ENCODE data around the gene NCKAP5L.

Gene NCKAP5L

DNA sequence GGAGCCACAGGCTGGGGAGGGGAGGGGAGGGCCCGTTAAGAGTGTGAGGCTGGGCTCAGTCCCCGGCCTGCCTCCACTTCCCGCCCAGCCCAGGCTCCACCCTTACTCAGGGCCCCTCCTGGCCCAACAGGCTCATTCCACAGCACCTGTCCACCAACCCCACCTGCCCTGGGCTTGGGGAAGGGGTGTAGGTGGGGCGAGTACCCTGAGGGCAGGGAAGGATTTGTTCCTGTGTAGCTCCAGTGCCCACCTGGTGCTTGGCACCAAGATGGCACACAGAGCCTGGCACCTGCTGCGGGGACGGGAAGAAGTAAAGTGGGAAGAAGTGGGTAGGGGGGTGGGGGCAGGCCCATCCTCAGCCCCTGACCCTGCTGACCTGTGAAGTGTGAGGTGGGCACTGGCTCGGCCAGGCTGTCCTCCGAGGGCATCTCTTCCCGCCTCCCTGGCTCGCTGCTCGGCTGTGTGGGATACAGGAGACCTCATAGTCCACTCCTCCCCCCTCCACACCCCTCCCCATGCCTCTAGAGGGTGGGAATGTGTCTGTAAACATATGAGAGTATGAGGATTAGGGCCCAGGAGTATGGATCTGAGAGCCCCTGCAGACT, 35.1 kb downstream of the NCKAP5L start:
- H3K4me1 ChIP-seq (ENCODE audit: insufficient read depth, insufficient read length) = peaks cover 6% of the 10 kb centered on the region
- no peak overlapping the region for H3K4me3 ChIP-seq (ENCODE audit: insufficient read length, low read depth)
- TF ChIP-seq YY1 (IDR thresholded peaks at IDR 0.05; ENCODE audit: insufficient read depth, insufficient read length) (no peak), SUZ12 (IDR thresholded peaks at IDR 0.05; ENCODE audit: extremely low read depth, insufficient read depth, insufficient read length) (no peak)
- H3K9me3 ChIP-seq (ENCODE audit: insufficient read depth, low read length) = peaks cover under 1% of the 10 kb centered on the region; the same call in 1 of the 2 replicates
- no peak for DNase-seq (ENCODE audit: low read depth, low spot score)
- no peaks in the 10 kb centered on the region for H3K27me3 ChIP-seq (ENCODE audit: insufficient read depth, insufficient read length)
- no peak overlapping the region for H3K9ac ChIP-seq (ENCODE audit: insufficient read length, low read depth)
- peaks cover 86% of the 10 kb centered on the region for H3K36me3 ChIP-seq (ENCODE audit: insufficient read depth, insufficient read length, low read length)

DNA sequence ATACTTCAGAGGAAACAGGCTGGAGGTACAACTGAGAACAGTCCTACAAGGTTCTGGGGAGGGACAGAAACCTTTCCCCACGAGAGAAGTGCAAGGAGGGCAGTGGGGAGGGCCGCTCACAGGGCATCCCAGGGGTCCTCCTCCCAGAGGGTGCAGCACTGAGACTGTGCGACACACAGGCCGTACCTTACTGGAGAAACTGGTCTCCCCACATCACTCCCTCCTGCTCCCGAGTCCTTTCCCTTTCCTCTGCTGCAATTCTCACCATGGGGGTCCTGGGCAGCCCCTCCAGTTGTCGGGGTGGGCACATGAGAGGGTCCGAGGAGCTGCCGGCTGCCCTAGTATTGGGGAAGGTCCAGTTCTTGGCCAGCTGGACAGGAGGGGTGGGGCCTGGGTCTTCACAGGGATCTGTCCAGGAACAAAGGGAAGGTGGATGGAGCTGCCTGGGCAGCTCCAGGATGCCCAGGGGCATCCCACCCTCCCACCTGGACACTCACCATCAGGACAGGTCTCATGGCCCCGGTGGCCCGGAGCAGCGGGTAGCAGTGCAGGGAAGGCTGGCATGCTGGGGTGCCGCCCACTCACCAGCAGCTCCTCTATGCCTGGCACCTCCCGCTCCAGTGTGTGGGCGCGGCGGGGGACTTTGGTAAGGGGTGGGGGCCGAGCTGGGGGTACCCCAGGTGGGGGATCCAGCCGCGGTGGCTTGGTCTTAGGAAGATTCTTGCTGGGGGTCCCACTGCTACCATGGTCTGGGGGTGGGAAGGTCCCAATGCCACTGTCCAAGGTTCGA, 35.8 kb downstream of the NCKAP5L start:
- TF ChIP-seq YY1 (IDR thresholded peaks at IDR 0.05; ENCODE audit: insufficient read depth, insufficient read length) (no peak), ZNF274 (IDR thresholded peaks at IDR 0.05; ENCODE audit: low read depth, low read length) (no peak), SUZ12 (IDR thresholded peaks at IDR 0.05; ENCODE audit: extremely low read depth, insufficient read depth, insufficient read length) (no peak)
- no peak overlapping the region for H3K4me3 ChIP-seq (ENCODE audit: insufficient read length, low read depth)
- peaks cover 6% of the 10 kb centered on the region for H3K4me1 ChIP-seq (ENCODE audit: insufficient read depth, insufficient read length)
- peaks cover 79% of the 10 kb centered on the region for H3K36me3 ChIP-seq (ENCODE audit: insufficient read depth, insufficient read length, low read length)
- no peak overlapping the region for H3K9ac ChIP-seq (ENCODE audit: insufficient read length, low read depth)
- H3K27me3 ChIP-seq (ENCODE audit: insufficient read depth, insufficient read length) = no peaks in the 10 kb centered on the region
- peaks cover 7% of the 10 kb centered on the region for H3K9me3 ChIP-seq (ENCODE audit: insufficient read depth, low read length)
- no peak for DNase-seq (ENCODE audit: low read depth, low spot score)

DNA sequence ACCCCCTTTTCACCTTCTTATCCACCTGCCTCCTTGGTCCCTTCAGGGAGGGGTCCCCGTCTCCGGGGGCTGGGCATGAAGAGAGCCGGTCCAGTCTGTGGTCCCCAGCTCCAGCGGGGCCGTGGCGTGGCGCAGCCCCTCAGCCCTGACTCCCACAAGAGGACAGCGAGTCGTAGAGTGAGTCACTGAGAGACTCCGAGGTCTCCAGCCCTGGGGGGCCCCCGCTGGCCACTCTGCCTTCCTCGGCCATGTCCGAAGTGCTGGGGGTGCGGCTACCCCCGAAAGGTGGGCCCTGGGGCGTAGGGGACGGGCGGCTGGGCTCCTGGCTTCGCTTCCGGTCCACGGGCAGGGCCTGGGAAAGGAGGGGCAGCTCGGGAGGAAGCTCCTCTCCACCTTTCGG, 36.5 kb downstream of the NCKAP5L start:
- Histone ChIP-seq H3K27me3 (ENCODE audit: insufficient read depth, insufficient read length) (no peaks in the 10 kb centered on the region), H3K4me3 (ENCODE audit: insufficient read length, low read depth) (no peak overlapping the region), H3K9me3 (ENCODE audit: insufficient read depth, low read length) (peaks cover 7% of the 10 kb centered on the region), H3K4me1 (ENCODE audit: insufficient read depth, insufficient read length) (peaks cover 6% of the 10 kb centered on the region), H3K9ac (ENCODE audit: insufficient read length, low read depth) (no peak overlapping the region), H3K36me3 (ENCODE audit: insufficient read depth, insufficient read length, low read length) (peaks cover 72% of the 10 kb centered on the region)
- TF ChIP-seq SUZ12 (IDR thresholded peaks at IDR 0.05; ENCODE audit: extremely low read depth, insufficient read depth, insufficient read length) = no peak
- no peak for TF ChIP-seq ZNF274 (IDR thresholded peaks at IDR 0.05; ENCODE audit: low read depth, low read length)
- TF ChIP-seq YY1 (IDR thresholded peaks at IDR 0.05; ENCODE audit: insufficient read depth, insufficient read length) = no peak
- no peak for DNase-seq (ENCODE audit: low read depth, low spot score)

DNA sequence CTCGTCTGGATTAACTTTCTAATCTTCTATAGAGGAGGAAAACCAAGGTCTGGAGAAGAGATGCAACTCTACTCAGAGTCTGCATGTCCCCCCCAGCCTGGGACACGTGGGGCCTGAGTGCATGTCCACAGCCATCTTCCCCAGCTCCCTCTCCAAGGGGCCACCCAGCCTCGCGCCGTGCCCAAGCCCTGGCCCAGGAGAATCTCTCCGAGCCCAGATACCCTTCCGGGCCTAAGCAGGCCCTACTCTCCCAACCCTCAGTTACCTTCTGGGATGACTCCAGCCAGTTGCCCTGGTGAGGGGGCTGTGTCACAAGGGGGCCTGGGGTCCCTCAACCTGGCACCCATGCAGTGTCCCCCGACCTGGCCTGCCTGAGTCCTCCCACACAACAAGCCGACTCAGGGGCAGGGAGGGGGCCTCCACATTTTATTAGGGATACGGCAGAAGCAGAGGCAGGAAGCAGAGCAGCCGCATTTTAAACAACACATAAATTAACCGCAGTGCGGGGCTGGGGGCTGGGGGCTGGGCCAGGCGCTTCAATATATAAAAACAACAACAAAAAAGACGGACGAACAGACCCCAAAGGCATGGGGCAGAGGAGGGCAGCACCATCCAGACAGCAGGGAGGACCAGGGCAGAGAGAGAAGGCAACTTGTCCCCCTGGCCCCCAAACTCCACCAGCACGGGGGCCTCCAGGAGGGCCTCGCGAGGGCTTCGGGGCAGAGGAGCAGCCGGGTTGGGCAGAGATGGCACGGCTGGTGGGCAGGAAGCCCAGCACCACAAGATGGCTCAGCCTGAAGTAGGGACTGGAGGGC, 37.3 kb downstream of the NCKAP5L start:
- no peak for DNase-seq (ENCODE audit: low read depth, low spot score)
- peaks cover 7% of the 10 kb centered on the region for H3K9me3 ChIP-seq (ENCODE audit: insufficient read depth, low read length)
- H3K36me3 ChIP-seq (ENCODE audit: insufficient read depth, insufficient read length, low read length) = peaks cover 65% of the 10 kb centered on the region
- no peak overlapping the region for H3K9ac ChIP-seq (ENCODE audit: insufficient read length, low read depth)
- TF ChIP-seq YY1 (IDR thresholded peaks at IDR 0.05; ENCODE audit: insufficient read depth, insufficient read length) = no peak
- TF ChIP-seq SUZ12 (IDR thresholded peaks at IDR 0.05; ENCODE audit: extremely low read depth, insufficient read depth, insufficient read length) = no peak
- no peak for TF ChIP-seq ZNF274 (IDR thresholded peaks at IDR 0.05; ENCODE audit: low read depth, low read length)
- H3K27me3 ChIP-seq (ENCODE audit: insufficient read depth, insufficient read length) = no peaks in the 10 kb centered on the region
- H3K4me3 ChIP-seq (ENCODE audit: insufficient read length, low read depth) = no peak overlapping the region
- H3K4me1 ChIP-seq (ENCODE audit: insufficient read depth, insufficient read length) = peaks cover 6% of the 10 kb centered on the region

DNA sequence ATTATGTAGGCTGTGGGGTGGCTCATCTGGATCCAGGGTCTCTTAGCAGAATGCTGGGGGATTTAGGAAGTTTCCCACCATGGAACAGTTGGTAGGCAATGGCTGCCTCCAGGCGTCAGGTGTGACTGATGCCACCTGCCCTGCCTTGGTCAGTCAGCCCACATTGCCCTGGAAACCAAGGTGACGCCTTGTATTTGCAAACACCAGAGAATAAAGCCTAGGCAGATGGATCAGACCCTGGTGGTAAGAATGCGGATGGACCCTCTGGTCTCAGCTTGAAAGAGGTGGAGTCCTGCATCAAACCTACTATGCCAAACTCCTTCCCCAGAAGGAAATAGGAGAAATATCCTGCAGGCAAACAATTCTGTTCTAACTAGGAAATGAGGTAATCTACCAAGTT, 38.2 kb downstream of the NCKAP5L start:
- H3K36me3 ChIP-seq (ENCODE audit: insufficient read depth, insufficient read length, low read length) = peaks cover 55% of the 10 kb centered on the region
- peak; percentile 36 for DNase-seq (ENCODE audit: low read depth, low spot score)
- peaks cover 6% of the 10 kb centered on the region for H3K4me1 ChIP-seq (ENCODE audit: insufficient read depth, insufficient read length)
- no peaks in the 10 kb centered on the region for H3K27me3 ChIP-seq (ENCODE audit: insufficient read depth, insufficient read length)
- peaks cover 7% of the 10 kb centered on the region for H3K9me3 ChIP-seq (ENCODE audit: insufficient read depth, low read length)
- H3K4me3 ChIP-seq (ENCODE audit: insufficient read length, low read depth) = no peak overlapping the region
- no peak for TF ChIP-seq ZNF274 (IDR thresholded peaks at IDR 0.05; ENCODE audit: low read depth, low read length)
- TF ChIP-seq SUZ12 (IDR thresholded peaks at IDR 0.05; ENCODE audit: extremely low read depth, insufficient read depth, insufficient read length) = no peak
- TF ChIP-seq YY1 (IDR thresholded peaks at IDR 0.05; ENCODE audit: insufficient read depth, insufficient read length) = no peak
- H3K9ac ChIP-seq (ENCODE audit: insufficient read length, low read depth) = no peak overlapping the region

DNA sequence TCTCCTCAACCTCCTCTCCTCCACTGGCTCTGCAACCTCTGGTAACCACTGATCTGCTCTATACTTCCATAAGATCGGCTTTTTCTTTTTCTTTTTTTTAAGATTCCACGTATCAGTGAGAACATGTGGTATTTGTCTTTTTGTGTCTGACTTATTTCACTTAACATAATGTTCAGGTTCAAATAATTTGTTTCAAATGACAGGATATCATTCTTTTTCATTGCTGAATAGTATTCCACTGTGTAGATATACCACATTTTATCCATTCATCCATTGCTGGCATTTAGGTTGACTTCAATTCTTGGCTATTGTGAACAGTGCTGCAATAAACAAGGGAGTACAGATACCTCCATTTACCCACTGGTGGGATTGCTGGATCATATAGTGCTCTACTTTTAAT, 40.5 kb downstream of the NCKAP5L start:
- no peaks in the 10 kb centered on the region for H3K27me3 ChIP-seq (ENCODE audit: insufficient read depth, insufficient read length)
- H3K36me3 ChIP-seq (ENCODE audit: insufficient read depth, insufficient read length, low read length) = peaks cover 32% of the 10 kb centered on the region
- H3K9me3 ChIP-seq (ENCODE audit: insufficient read depth, low read length) = peaks cover 7% of the 10 kb centered on the region
- DNase-seq (ENCODE audit: low read depth, low spot score) = no peak
- H3K4me1 ChIP-seq (ENCODE audit: insufficient read depth, insufficient read length) = peaks cover 6% of the 10 kb centered on the region
- no peak overlapping the region for H3K4me3 ChIP-seq (ENCODE audit: insufficient read length, low read depth)
- H3K9ac ChIP-seq (ENCODE audit: insufficient read length, low read depth) = no peak overlapping the region
- TF ChIP-seq ZNF274 (IDR thresholded peaks at IDR 0.05; ENCODE audit: low read depth, low read length) = no peak
- no peak for TF ChIP-seq SUZ12 (IDR thresholded peaks at IDR 0.05; ENCODE audit: extremely low read depth, insufficient read depth, insufficient read length)
- TF ChIP-seq YY1 (IDR thresholded peaks at IDR 0.05; ENCODE audit: insufficient read depth, insufficient read length) = no peak
